Left lung (tissue), 10 donors: ENCODE measurements around the gene VAV3. TPM values are rescaled to one million over a fixed set of nuclear protein-coding genes. Genes with fewer than 3 reads are reported as not detected.

Source experiments
- ATAC-seq: fragments of 200-7000 bp; cut with Tn5 transposase; one replicate; pipeline ENCODE4 v1.9.1; 2020; ENCODE audit warnings: moderate library complexity
- DNase-seq, 4 donors: peaks; one replicate each; pipeline ENCODE4 v3.0.0-alpha.2; 2013 to 2020
- H3K27ac ChIP-seq, 2 donors: fragments of 200-600 bp; sonication (generic) in 1 of 2; one replicate each; pipeline versions ENCODE4 v1.5.0 to v1.8.0; 2020 to 2021
- H3K27me3 ChIP-seq, 2 donors: fragments of 200-600 bp; sonication (generic) in 1 of 2; one replicate each; pipeline versions ENCODE4 v1.5.0 to v1.8.0; 2020 to 2021
- H3K36me3 ChIP-seq, 2 donors: fragments of 200-600 bp; sonication (generic) in 1 of 2; one replicate each; pipeline versions ENCODE4 v1.5.0 to v1.8.0; 2020 to 2021
- H3K4me1 ChIP-seq, 2 donors: fragments of 200-600 bp; one replicate each; pipeline ENCODE4 v1.8.0; 2021
- H3K4me3 ChIP-seq, 2 donors: fragments of 200-600 bp; sonication (generic) in 1 of 2; one replicate each; pipeline versions ENCODE4 v1.5.0 to v1.8.0; 2020 to 2021; ENCODE audit warnings: mild to moderate bottlenecking in 1 of 2
- H3K9me3 ChIP-seq, 2 donors: fragments of 200-600 bp; sonication (generic) in 1 of 2; one replicate each; pipeline versions ENCODE4 v1.5.0 to v1.8.0; 2020 to 2021
- CTCF ChIP-seq, 2 donors: fragments of 200-600 bp; sonication (generic) in 1 of 2; IDR thresholded peaks; one replicate each; pipeline versions ENCODE4 v1.5.0 to v1.8.0; 2021; ENCODE audit warnings: antibody characterized with exemption in 2 of 2
- intact Hi-C, 2 donors: fragments of 100-400 bp; cut with DNase I; formaldehyde crosslinking; loops; one replicate each; pipeline versions ENCODE4 v1.11.2 to v1.14.2; 2022
- polyA plus RNA-seq, 6 donors: library from polyadenylated mRNA; unstranded; fragments of 120-200 nt; gene quantifications; one replicate each; pipeline ENCODE4 v1.2.1, GENCODE V29; 2013; ENCODE audit not compliant: insufficient read length in 6 of 6
- total RNA-seq, 2 donors: library from RNA; stranded (reverse); fragmentation: NEBNext Ultra II Directional; extraction: Animal tissue kit (Norgen Biotek cat#: 25700); gene quantifications; one replicate each; pipeline ENCODE4 v1.2.1, GENCODE V29; 2021
- donor health status: DM: no; HTN: yes; CAD: no.
- donor health status: DM: no; HTN: no; CAD: no.

Gene VAV3
- total and polyA plus RNA-seq, 8 donors = 5.3 to 14.5 (median 7.2) TPM

- Histone ChIP-seq H3K27me3 (no peaks in the 10 kb centered on the region), H3K27ac (no peak overlapping the region), H3K4me3 (no peak overlapping the region), H3K4me1 (peaks cover 0 to 10% of the 10 kb centered on the region in 2 donors), H3K36me3 (no peaks in the 10 kb centered on the region), H3K9me3 (no peaks in the 10 kb centered on the region)
- intact Hi-C loops = no loop called here
- no peak for TF ChIP-seq CTCF (IDR thresholded peaks at IDR 0.05)
- ATAC-seq = no peak
- DNase-seq = no peak
These were observed 129.8 kb downstream of the VAV3 start for GRCh38 chr1:107835151-107835670.

GRCh38 chr1:107833061-107833460 is 131.9 kb downstream of the VAV3 start:
- intact Hi-C loops = no loop called here
- no peak for ATAC-seq
- no peak overlapping the region for H3K27ac ChIP-seq
- no peaks in the 10 kb centered on the region for H3K9me3 ChIP-seq
- no peak for TF ChIP-seq CTCF (IDR thresholded peaks at IDR 0.05)
- H3K4me1 ChIP-seq = peaks cover 0 to 23% of the 10 kb centered on the region in 2 donors
- no peak overlapping the region for H3K4me3 ChIP-seq
- no peak for DNase-seq
- no peaks in the 10 kb centered on the region for H3K27me3 ChIP-seq
- H3K36me3 ChIP-seq = no peaks in the 10 kb centered on the region

GRCh38 chr1:107831921-107832320 is 133.1 kb downstream of the VAV3 start:
- no peak overlapping the region for H3K27ac ChIP-seq
- H3K27me3 ChIP-seq = no peaks in the 10 kb centered on the region
- DNase-seq (no peak), ATAC-seq (no peak)
- intact Hi-C loops = no loop called here
- no peak overlapping the region for H3K4me3 ChIP-seq
- H3K4me1 ChIP-seq = peaks cover 0 to 23% of the 10 kb centered on the region in 2 donors
- TF ChIP-seq CTCF (IDR thresholded peaks at IDR 0.05) = no peak
- H3K9me3 ChIP-seq = no peaks in the 10 kb centered on the region
- no peaks in the 10 kb centered on the region for H3K36me3 ChIP-seq

- DNase-seq = no peak
- H3K27ac ChIP-seq = no peak overlapping the region
- ATAC-seq = no peak
- intact Hi-C loops = no loop called here
- H3K9me3 ChIP-seq = no peaks in the 10 kb centered on the region
- no peaks in the 10 kb centered on the region for H3K36me3 ChIP-seq
- peaks cover 0 to 23% of the 10 kb centered on the region in 2 donors for H3K4me1 ChIP-seq
- H3K27me3 ChIP-seq = no peaks in the 10 kb centered on the region
- TF ChIP-seq CTCF (IDR thresholded peaks at IDR 0.05) = no peak
- H3K4me3 ChIP-seq = no peak overlapping the region
These were observed 134.5 kb downstream of the VAV3 start for GRCh38 chr1:107830526-107830925.

GRCh38 chr1:107830075-107830474 is 134.9 kb downstream of the VAV3 start:
- Histone ChIP-seq H3K4me1 (peaks cover 0 to 20% of the 10 kb centered on the region in 2 donors), H3K27me3 (no peaks in the 10 kb centered on the region), H3K27ac (peak overlapping the region in 1 of 2 donors; percentile 55), H3K36me3 (no peaks in the 10 kb centered on the region), H3K4me3 (no peak overlapping the region), H3K9me3 (no peaks in the 10 kb centered on the region)
- intact Hi-C loops = no loop called here
- ATAC-seq = no peak
- no peak for DNase-seq
- no peak for TF ChIP-seq CTCF (IDR thresholded peaks at IDR 0.05)
